Mesodermal cell (in vitro differentiated cells): ENCODE data around the gene KRTAP10-6.
"Not testable (repeated sequence)": the region's sequence is repeated elsewhere in the genome, so short reads cannot be mapped to it uniquely, and the experiment has no call there.

Experiments
- H3K27ac ChIP-seq: 2 replicates; pipeline ENCODE4 v1.7.0; 2013; ENCODE audit warnings: mild to moderate bottlenecking, low read depth, low read length, moderate library complexity; ENCODE audit not compliant: severe bottlenecking
- H3K36me3 ChIP-seq: 2 replicates; pipeline ENCODE4 v1.7.1; 2013; ENCODE audit warnings: mild to moderate bottlenecking, low read length, moderate library complexity; ENCODE audit not compliant: control insufficient read depth, insufficient read depth
- H3K4me1 ChIP-seq: one replicate; pipeline ENCODE4 v1.7.1; 2013; ENCODE audit warnings: mild to moderate bottlenecking, low read length; ENCODE audit not compliant: insufficient read depth, control insufficient read depth, poor library complexity, severe bottlenecking
- H3K4me3 ChIP-seq: 2 replicates; pipeline ENCODE4 v1.7.0; 2013; ENCODE audit warnings: low read length, control low read depth, mild to moderate bottlenecking; ENCODE audit not compliant: insufficient read depth, poor library complexity, severe bottlenecking; ENCODE audit errors: extremely low read depth
- H3K9me3 ChIP-seq: 2 replicates; pipeline ENCODE4 v1.7.1; 2013; ENCODE audit warnings: mild to moderate bottlenecking, low read length, moderate library complexity; ENCODE audit not compliant: control insufficient read depth
- WGBS, 2 experiments: methylation state at CpG; one replicate each; pipeline ENCODE4 v1.1.5; 2013; ENCODE audit warnings: missing lambda C conversion rate in 2 of 2; ENCODE audit not compliant: insufficient coverage in 2 of 2; 5-methylcytosine and 5-hydroxymethylcytosine counted together

The KRTAP10-6 gene

DNA sequence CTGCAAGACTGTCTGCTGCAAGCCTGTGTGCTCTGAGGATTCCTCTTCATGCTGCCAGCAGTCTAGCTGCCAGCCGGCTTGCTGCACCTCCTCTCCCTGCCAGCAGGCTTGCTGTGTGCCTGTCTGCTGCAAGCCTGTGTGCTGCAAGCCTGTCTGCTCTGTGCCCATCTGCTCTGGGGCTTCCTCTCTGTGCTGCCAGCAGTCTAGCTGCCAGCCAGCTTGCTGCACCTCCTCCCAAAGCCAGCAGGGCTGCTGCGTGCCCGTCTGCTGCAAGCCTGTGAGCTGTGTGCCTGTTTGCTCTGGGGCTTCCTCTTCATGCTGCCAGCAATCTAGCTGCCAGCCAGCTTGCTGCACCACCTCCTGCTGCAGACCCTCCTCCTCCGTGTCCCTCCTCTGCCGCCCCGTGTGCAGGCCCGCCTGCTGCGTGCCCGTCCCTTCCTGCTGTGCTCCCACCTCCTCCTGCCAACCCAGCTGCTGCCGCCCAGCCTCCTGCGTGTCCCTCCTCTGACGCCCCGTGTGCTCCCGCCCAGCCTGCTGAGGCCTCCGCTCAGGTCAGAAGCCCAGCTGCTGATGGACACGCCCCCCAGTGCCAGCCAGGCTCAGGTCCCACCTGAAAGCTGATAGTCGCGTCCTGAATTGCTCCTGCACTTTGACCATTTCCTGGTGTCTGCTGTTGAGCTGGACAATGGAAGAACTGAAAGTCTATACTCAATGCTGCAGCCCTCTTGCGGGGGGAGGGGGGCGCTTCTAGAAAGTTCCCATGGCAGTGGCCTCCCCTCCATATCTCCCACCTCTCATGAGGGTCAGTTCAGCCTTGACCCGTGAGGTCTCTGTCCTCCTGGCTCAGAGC, 17.6 kb downstream of the KRTAP10-6 start:
- Histone ChIP-seq H3K36me3 (no peaks in the 10 kb centered on the region), H3K4me1 (peaks cover 4% of the 10 kb centered on the region)
- 71 to 79% methylated on average over 20 to 21 of the region's 21 CpGs for WGBS, 2 experiments

GRCh38 chr21:44573630-44574456, 18.5 kb downstream of the KRTAP10-6 start, which contains the start of gene KRTAP10-4:
Gene KRTAP10-4 (plus strand): TSS chr21:44573729. CDS start chr21:44573759, 30 bp downstream.
- H3K4me1 ChIP-seq, H3K36me3 ChIP-seq, H3K27ac ChIP-seq, H3K4me3 ChIP-seq: not testable (repeated sequence)
- peaks cover 27% of the 10 kb centered on the region for H3K9me3 ChIP-seq
- WGBS, 2 experiments: 82 to 84% methylated on average over 2 to 14 of the region's 25 CpGs

More for the DNA sequence above, 17.6 kb downstream of the KRTAP10-6 start:
- Histone ChIP-seq H3K9me3 (peaks cover 27% of the 10 kb centered on the region), H3K4me3 (no peak overlapping the region), H3K27ac (no peak overlapping the region)

GRCh38 chr21:44572959-44573583, 19.2 kb downstream of the KRTAP10-6 start:
- no peak overlapping the region for H3K4me3 ChIP-seq
- 89 to 92% methylated on average over 15 of the region's 15 CpGs for WGBS, 2 experiments
- peaks cover 4% of the 10 kb centered on the region for H3K4me1 ChIP-seq
- H3K9me3 ChIP-seq: peaks cover 27% of the 10 kb centered on the region
- no peaks in the 10 kb centered on the region for H3K36me3 ChIP-seq
- no peak overlapping the region for H3K27ac ChIP-seq

DNA sequence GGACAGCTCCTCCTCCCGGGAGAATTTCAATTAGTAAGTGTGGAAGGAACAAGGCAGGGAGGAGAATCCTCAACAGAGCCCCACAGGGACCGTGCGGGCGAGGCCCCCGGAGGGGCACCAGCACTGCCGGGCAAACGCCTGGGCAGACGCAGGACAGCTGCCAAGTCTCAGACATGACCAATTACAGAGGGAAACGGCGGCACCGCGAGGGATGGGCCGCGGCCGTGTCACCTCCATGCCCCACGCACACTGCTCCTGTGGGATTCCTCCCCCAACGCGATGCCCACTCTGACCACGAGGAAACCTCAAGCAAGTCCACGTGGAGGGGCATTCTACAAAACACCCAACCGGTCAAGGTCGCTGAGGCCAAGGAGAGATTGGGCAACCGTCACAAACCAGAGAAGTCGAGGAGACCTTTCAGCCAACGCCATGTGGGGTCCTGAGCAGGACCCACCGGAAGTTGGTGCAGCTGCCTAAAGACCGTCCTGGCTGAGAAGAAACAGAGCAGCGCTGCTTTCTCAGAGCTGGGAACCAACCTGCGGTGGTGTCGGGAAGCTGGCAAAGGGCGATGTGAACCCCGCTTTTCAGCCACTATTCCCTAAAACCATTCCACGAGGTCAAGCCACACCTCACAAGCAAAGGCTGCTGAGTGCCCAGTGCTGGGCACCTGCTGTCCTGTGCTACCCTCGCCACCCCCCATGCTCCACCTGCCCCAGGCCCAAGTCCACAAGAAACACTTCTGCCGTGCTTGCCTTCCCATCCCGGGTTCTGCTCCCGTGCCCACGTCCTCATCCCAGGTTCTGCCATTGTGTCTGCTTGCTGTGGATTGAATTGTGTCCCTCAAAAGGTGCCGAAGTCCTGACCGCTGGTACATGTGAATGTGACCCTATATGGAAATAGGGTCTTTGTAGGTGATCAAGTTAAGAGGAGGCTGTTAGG, 20.2 kb downstream of the KRTAP10-6 start:
- H3K36me3 ChIP-seq: no peaks in the 10 kb centered on the region
- no peak overlapping the region for H3K4me3 ChIP-seq
- peaks cover 23% of the 10 kb centered on the region for H3K9me3 ChIP-seq
- H3K4me1 ChIP-seq: peaks cover 4% of the 10 kb centered on the region
- 93 to 94% methylated on average over 29 to 40 of the region's 40 CpGs for WGBS, 2 experiments
- H3K27ac ChIP-seq: no peak overlapping the region

GRCh38 chr21:44571296-44571695, 21.0 kb downstream of the KRTAP10-6 start:
- Histone ChIP-seq H3K9me3 (peaks cover 19% of the 10 kb centered on the region), H3K4me1 (peaks cover 4% of the 10 kb centered on the region), H3K36me3 (no peaks in the 10 kb centered on the region), H3K4me3 (no peak overlapping the region), H3K27ac (no peak overlapping the region)
- WGBS, 2 experiments: 72 to 94% methylated on average over 2 to 4 of the region's 4 CpGs

GRCh38 chr21:44569861-44570517, 22.3 kb downstream of the KRTAP10-6 start:
- Histone ChIP-seq H3K27ac (no peak overlapping the region), H3K4me1 (peaks cover 4% of the 10 kb centered on the region), H3K36me3 (no peaks in the 10 kb centered on the region), H3K4me3 (no peak overlapping the region), H3K9me3 (peaks cover 19% of the 10 kb centered on the region)
- WGBS, 2 experiments: 90 to 93% methylated on average over 7 to 11 of the region's 12 CpGs

DNA sequence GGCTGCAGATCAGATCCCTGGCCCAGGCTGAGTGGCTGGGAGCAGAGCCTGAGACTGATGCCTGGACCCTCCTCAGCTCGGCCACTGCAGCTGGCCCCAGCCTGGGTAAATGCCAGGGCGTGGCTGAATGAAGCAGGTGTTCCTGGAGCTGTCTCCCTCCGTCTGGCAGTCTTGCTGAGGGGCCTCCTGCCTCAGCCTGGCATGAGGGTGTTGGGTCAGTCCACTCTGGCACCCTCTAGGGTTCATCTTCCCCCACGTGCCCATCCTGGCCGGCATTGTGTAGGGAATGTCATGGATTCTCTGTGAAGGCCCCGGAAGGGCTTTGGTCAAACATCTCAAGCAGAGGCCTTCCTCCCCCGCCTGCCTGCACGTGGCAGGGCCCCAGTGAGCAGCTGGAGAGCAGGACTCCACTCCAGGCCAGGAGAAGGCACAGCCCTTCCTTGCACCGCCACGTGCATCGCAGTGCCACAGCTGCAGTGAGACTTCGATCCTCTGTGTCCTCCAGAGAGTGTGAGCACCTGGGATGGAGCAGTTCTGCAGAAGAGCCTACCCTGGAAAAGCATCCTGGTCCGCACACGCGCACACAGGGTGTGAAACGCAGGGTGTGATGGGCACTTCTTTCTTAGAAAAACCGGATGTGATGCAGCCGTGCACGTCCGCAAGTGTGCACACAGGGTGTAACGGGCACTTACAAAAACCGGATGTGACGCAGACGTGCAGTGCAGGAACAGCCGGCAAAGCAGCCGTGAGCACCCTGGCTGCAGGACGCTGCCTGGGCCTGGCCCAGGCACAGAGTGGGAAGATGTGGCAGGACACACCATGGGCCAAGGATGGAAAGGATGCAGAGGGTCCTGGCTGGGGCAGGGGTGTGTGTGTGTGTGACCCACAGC, 23.4 kb downstream of the KRTAP10-6 start:
- Histone ChIP-seq H3K9me3 (peaks cover 19% of the 10 kb centered on the region), H3K36me3 (no peaks in the 10 kb centered on the region), H3K27ac (no peak overlapping the region), H3K4me1 (peaks cover 4% of the 10 kb centered on the region), H3K4me3 (no peak overlapping the region)
- WGBS, 2 experiments: 85 to 88% methylated on average over 27 of the region's 27 CpGs

DNA sequence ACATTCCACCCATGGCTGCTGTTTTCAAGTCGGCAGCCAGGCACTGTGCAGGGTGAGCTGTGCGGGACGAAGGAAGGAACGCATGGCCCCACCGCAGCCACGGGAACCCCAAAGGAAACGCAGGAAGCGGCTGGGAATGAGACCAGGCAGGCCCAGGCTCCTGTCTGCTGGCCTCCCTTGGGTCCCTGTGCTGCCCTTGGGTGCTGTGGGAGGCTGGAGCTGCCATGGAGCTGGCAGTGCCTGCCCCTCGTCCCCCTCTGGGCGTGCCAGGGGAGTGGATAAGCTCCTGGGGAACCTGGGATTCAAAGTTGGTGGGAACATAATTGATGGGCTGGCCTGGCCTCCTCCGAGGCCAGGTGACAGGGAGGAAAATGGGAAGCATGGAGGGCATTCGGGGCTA, 24.0 kb downstream of the KRTAP10-6 start:
- peaks cover 3% of the 10 kb centered on the region for H3K4me1 ChIP-seq
- no peaks in the 10 kb centered on the region for H3K36me3 ChIP-seq
- H3K4me3 ChIP-seq: no peak overlapping the region
- peaks cover 19% of the 10 kb centered on the region for H3K9me3 ChIP-seq
- no peak overlapping the region for H3K27ac ChIP-seq
- 90 to 93% methylated on average over 10 of the region's 12 CpGs for WGBS, 2 experiments
